Caki2 (cell line): ENCODE data around the gene HMGN4. TPM values are rescaled to one million over a fixed set of nuclear protein-coding genes. Genes with fewer than 3 reads are reported as not detected.

Experiments used
- DNase-seq: peaks from one replicate; pipeline ENCODE4 v3.0.0-alpha.2; 2015; ENCODE audit warnings: low read depth
- in situ Hi-C: cut with HindIII; loops from 2 replicates; pipeline ENCODE4 v1.10.0; 2016; ENCODE audit warnings: low sequenced_read_pairs, low pct_unique_long_range_greater_than_20kb, mixed read lengths
- total RNA-seq: library from RNA; depleted of rRNA; stranded (reverse); fragments of >200 nt; shearing (Covaris generic); gene quantifications from 2 replicates; pipeline ENCODE4 v1.2.3, GENCODE V29; 2014; ENCODE audit warnings: low replicate concordance

HMGN4 gene
- total RNA-seq, 1 experiment from 2014 or later, result 165 TPM

GRCh38 chr6:26563488-26563887 lies 25.3 kb downstream of the HMGN4 start:
- in situ Hi-C loops, result no loop called here
- DNase-seq, result no peak

- in situ Hi-C loops, result no loop called here
Observed at GRCh38 chr6:26568601-26569432, 30.7 kb downstream of the HMGN4 start.

GRCh38 chr6:26569433-26569764 lies 31.2 kb downstream of the HMGN4 start:
- DNase-seq, result no peak
- in situ Hi-C loops, result no loop called here

More at GRCh38 chr6:26568601-26569432, 30.7 kb downstream of the HMGN4 start:
- DNase-seq, result peak; percentile 89

DNA sequence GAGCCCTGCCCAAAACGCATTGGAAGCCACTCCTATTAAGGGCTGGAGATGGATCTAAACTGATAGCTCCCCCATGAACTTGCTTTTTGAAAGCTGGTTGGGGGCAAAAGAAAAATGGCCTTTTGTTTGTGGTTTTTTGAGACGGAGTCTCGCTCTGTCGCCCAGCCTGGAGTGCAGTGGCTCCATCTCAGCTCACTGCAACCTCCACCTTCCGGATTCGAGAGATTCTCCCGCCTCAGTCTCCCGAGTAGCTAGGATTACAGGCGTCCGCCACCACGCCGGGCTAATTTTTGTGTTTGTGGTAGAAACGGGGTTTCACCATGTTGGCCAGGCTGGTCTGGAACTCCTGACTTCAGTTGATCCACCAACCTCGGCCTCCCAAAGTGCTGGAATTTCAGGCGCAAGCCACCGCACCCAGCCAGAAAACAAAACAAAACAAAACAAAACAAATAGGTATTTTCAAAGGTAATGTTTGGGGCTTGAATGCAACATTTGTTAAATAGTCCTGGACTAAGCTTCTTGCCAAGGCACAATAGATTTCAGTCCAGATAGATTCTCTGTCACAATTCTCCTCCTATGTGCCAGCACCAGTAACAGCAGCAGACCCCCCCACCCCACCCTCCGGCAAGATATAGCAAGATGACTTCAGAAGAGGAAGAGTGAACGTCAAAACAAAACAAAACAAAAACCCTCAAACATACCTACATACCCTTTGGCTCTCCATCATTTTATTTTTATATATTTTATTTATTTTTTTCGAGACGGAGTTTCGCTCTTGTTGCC lies 32.1 kb downstream of the HMGN4 start:
- in situ Hi-C loops, result no loop called here
- no peak for DNase-seq

GRCh38 chr6:26571592-26572296 lies 33.6 kb downstream of the HMGN4 start:
- in situ Hi-C loops, result no loop called here
- DNase-seq, result peak; percentile 97

DNA sequence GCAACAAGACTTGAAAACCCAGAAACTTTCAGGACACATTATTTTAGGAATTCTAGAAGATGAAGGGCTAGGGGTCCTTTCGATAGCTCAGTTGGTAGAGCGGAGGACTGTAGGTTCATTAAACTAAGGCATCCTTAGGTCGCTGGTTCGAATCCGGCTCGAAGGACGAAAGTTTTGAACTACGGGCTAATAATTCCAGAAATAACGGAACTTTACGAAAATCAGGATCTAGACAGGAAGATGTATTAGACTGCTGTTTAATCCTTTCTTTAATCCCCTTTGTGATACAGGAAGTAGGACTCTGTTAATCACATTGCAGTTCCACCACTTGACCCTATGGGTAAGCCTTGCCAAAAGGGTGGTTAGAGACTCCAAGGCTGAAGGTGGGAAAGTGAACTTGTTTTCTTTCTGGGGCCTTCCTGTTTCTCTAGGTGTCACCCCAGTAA lies 37.4 kb downstream of the HMGN4 start:
- DNase-seq, result no peak
- in situ Hi-C loops, result no loop called here

- in situ Hi-C loops, result no loop called here
- DNase-seq, result no peak
Observed at GRCh38 chr6:26576407-26576843, 38.3 kb downstream of the HMGN4 start.

GRCh38 chr6:26576929-26577719 lies 39.0 kb downstream of the HMGN4 start:
- DNase-seq, result peak; percentile 46
- in situ Hi-C loops, result no loop called here

DNA sequence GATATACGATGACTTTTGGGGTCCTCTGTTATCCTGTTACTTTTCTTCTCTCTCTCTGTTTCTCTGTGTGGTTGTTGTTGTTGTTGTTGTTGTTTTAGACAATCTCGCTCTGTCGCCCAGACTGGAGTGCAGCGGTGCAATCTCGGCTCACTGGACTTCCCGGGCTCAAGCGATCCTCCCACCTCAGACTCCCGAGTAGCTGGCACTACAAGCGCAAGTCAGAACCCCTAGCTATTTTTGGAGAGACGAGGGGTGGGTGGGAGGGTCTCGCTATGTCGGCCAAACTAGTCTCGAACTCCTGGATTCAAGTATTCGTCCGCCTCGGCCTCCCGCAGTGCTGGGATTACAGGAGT lies 39.5 kb downstream of the HMGN4 start:
- no peak for DNase-seq
- in situ Hi-C loops, result no loop called here

DNA sequence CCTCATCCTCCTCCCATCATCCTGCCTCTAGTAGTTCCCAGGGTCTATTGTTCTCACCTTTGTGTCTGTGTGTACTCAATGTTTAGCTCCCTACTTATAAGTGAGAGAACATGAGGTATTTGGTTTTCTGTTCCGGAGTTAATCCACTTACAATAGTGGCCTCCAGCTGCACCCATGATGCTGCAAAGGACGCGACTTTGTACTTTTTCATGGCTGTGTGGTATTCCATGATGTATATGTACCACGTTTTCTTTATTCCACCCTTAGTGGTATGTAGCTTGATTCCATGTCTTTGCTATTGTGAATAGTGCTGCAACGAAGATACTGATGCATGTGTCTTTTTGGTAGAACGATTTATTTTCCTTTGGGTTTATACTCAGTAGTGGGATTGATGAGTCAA lies 40.1 kb downstream of the HMGN4 start:
- in situ Hi-C loops, result no loop called here
- no peak for DNase-seq

GRCh38 chr6:26578741-26579140 lies 40.6 kb downstream of the HMGN4 start:
- in situ Hi-C loops, result no loop called here

DNA sequence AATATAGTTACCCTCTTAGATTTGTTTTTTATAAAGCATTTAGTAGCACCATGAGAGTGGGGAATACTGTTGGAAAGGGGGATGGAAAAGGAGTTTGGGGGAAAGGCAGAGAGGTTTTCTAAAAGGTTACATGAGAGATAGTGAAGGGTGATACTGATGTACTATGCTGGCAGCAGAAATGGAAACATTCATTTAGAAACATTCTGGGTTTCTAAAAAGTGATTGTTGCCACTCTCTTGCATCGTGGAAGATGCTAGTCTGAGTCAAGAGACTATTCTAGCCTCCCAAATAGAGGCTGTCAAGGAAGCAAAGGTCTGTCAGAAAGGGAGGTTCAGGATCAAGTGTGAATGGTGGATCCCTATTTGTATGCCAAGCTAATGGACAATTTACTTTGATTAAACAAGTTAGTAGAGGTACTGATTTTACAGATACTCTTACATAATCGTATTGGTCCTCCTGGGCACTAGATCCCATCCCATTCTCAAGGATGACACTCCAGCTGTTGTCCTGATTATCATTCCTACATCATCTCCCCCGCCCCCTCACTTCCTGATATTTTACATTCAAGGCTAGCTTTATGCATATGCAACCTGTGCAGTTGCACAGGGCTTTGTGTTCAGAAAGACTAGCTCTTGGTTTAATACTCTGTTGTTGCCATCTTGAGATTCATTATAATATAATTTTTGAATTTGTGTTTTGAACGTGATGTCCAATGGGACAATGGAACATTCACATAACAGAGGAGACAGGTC lies 43.2 kb downstream of the HMGN4 start:
- in situ Hi-C loops, result no loop called here
- no peak for DNase-seq

More at GRCh38 chr6:26578741-26579140, 40.6 kb downstream of the HMGN4 start:
- no peak for DNase-seq

GRCh38 chr6:26588965-26589364 lies 50.8 kb downstream of the HMGN4 start:
- in situ Hi-C loops, result no loop called here
- DNase-seq, result no peak

DNA sequence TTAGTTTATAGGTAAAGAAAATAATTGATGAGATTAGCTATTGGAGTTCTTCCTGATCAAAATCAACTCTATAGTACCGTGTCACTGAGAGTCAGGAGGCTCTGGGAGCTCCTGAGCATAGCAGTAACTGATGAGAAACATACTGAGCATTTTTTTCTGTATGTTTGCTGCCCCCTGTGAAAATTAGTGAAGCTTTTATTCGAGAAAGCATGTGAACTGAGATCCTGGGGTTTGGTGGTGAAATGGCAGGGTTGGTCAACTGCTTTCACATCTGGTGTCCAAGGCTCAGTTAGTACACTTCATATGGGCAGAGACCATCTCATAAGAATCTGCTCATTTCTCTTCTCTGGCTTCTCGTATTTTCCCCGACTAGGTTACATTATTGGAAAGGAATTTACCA lies 54.5 kb downstream of the HMGN4 start:
- peak; percentile 22 for DNase-seq
- in situ Hi-C loops, result no loop called here

DNA sequence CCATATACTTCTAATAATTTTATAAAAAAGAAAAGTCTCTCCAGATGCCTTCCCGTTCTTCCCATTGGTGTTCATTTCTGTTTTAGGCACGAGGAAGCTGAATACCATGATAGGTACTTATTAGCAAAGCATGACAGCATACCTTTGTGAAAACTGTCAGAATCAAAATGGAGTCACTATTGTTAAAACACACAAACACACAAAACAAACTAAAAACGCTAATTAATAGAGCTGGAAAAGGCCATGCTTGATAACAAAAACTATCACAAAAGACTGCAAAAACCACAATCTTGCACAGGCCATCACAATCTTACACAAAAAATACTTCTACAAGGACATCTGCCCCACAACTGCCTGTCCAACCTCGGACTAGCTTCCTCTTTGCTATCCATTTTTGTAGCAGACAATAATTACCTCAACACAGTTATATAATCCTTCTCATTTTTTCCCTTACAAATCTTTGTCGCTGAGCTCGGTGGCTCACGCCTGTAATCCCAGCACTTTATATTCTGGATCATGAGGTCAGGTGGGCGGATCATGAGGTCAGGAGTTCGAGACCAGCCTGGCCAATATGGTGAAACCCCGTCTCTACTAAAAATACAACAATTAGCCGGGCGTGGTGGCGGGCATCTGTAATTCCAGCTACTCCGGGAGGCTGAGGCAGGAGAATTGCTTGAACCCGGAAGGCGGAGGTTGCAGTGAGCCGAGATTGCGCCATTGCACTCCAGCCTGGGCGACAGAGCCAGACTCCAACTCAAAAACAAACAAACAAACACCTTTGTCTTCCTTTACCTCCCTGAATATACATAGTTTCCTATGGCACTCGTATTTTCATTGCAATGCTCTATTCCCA lies 55.3 kb downstream of the HMGN4 start:
- no peak for DNase-seq
- in situ Hi-C loops, result no loop called here

- DNase-seq, result no peak
- in situ Hi-C loops, result no loop called here
Observed at GRCh38 chr6:26594131-26594498, 55.9 kb downstream of the HMGN4 start.
